ENCODE measurements around the gene SAMD1.

Gene SAMD1

DNA sequence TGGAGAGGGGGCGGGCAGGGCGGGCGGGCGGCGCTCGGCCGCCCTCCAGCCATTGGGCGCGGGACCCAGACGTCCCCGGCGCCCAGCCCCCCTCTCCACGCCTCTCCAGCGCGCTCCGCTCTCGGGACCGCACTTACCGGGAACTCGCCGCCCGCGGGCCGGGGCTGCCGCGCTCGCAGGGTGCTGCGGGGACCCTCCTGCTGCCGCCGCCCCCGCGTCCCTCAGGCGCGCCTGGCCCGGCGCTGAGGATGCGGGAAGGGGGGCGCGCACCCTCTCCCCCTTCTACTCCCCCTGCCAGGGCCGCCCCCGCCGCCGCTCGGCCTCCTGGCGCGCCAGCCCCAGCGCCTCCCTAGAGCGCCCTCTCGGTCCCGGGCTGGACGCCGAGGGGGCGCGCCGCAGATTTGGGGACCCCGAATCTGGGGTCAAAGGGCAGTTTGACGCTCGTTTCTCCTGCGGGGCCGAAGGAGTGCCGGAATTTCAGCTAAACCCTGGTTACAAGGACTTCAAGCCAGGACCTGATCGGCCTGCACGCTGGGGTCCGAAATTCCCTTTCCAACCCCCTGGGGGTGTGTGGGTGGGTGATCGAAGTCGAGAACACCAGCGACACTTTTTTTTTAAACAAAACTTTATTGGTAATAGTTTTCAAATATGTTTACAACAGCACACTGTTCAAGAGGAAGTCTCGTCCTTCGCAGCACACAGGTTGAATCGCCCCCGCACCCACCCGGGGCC is 696 bp upstream of the SAMD1 start:
- Histone ChIP-seq H3K9me3 (ENCODE audit: severe bottlenecking) (peaks cover 9% of the 10 kb centered on the region), H3K4me3 (ENCODE audit: low read depth, low read length) (peak overlapping the region; percentile 74), H3K27ac (peak overlapping the region; percentile 84), H3K36me3 (peaks cover 33% of the 10 kb centered on the region), H3K27me3 (ENCODE audit: insufficient read depth, low read depth, severe bottlenecking) (no peaks in the 10 kb centered on the region)
- TF ChIP-seq, protein P1, sequence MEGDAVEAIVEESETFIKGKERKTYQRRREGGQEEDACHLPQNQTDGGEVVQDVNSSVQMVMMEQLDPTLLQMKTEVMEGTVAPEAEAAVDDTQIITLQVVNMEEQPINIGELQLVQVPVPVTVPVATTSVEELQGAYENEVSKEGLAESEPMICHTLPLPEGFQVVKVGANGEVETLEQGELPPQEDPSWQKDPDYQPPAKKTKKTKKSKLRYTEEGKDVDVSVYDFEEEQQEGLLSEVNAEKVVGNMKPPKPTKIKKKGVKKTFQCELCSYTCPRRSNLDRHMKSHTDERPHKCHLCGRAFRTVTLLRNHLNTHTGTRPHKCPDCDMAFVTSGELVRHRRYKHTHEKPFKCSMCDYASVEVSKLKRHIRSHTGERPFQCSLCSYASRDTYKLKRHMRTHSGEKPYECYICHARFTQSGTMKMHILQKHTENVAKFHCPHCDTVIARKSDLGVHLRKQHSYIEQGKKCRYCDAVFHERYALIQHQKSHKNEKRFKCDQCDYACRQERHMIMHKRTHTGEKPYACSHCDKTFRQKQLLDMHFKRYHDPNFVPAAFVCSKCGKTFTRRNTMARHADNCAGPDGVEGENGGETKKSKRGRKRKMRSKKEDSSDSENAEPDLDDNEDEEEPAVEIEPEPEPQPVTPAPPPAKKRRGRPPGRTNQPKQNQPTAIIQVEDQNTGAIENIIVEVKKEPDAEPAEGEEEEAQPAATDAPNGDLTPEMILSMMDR (IDR thresholded peaks at IDR 0.05; ENCODE audit: low read depth, low read length) = 0 out of 2 replicates have a peak, but pooled peaks have one; percentile 19
- peak; percentile 55 for DNase-seq

DNA sequence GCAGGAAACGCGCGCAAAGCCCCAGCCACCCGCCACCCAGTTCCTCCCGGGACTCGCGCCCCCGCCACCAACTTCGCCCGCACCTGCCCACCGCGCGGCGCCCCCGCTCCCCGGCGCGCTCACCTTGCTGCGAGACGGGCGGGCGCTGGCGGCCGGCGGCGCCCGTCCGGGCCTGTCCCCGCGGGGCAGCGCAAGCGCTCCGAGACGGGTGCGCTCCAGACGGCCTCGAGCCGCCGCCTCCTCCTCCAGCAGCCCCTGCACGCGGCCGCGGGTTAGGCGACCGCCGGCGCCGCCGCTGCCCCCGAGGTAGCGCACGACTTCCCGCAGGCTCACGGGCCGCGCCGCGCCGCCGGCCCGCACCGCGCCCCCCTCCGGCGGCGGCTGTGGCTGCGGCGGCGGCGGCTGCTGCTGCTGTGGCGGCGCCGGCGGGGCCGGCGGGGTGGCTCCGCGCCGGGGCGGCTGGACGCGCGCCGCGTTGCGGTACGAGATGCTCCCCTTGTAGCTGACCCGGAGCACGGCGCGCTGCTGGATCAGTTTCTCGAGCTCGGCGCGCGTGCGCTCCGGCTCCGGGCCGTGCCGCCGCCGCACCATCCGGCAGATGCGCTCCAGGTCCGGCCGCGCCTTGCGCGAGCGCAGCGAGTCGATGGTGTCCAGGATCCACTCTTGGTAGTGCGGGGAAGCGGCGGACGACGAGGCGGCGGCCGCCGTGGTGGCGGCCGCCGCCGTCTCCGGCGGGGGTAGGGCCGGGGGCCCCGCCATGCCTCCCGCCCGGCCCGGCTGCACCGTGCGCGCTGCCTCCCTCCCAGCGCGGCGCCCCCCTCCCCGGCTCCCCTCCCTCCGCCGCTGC is 666 bp downstream of the SAMD1 start:
- DNase-seq = peak; percentile 60
- Histone ChIP-seq H3K4me3 (ENCODE audit: low read depth, low read length) (peak overlapping the region; percentile 56), H3K27me3 (ENCODE audit: insufficient read depth, low read depth, severe bottlenecking) (no peaks in the 10 kb centered on the region), H3K27ac (peak overlapping the region; percentile 95), H3K36me3 (peaks cover 35% of the 10 kb centered on the region), H3K9me3 (ENCODE audit: severe bottlenecking) (peaks cover 9% of the 10 kb centered on the region)
- TF ChIP-seq, protein P1 (IDR thresholded peaks at IDR 0.05; ENCODE audit: low read depth, low read length) = no peak

DNA sequence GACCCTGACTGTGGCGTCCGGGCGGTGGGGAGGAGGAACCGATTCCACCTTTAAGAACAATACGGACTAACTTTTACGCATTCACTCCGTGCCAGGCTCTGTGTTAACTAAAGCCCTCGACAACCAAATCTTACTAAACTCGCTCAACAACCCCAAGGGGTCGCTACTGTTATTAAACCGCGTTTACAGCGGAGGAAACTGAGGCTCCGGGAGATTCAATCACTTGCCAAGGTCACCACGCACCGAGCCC is 1.2 kb downstream of the SAMD1 start:
- peak overlapping the region; percentile 46 for H3K4me3 ChIP-seq (ENCODE audit: low read depth, low read length)
- H3K27me3 ChIP-seq (ENCODE audit: insufficient read depth, low read depth, severe bottlenecking) = no peaks in the 10 kb centered on the region
- TF ChIP-seq, protein P1 (IDR thresholded peaks at IDR 0.05; ENCODE audit: low read depth, low read length) = no peak
- peak overlapping the region; percentile 95; the same call in 1 of the 2 replicates for H3K27ac ChIP-seq
- peaks cover 9% of the 10 kb centered on the region for H3K9me3 ChIP-seq (ENCODE audit: severe bottlenecking)
- H3K36me3 ChIP-seq = peaks cover 35% of the 10 kb centered on the region
- peak; percentile 27 for DNase-seq

DNA sequence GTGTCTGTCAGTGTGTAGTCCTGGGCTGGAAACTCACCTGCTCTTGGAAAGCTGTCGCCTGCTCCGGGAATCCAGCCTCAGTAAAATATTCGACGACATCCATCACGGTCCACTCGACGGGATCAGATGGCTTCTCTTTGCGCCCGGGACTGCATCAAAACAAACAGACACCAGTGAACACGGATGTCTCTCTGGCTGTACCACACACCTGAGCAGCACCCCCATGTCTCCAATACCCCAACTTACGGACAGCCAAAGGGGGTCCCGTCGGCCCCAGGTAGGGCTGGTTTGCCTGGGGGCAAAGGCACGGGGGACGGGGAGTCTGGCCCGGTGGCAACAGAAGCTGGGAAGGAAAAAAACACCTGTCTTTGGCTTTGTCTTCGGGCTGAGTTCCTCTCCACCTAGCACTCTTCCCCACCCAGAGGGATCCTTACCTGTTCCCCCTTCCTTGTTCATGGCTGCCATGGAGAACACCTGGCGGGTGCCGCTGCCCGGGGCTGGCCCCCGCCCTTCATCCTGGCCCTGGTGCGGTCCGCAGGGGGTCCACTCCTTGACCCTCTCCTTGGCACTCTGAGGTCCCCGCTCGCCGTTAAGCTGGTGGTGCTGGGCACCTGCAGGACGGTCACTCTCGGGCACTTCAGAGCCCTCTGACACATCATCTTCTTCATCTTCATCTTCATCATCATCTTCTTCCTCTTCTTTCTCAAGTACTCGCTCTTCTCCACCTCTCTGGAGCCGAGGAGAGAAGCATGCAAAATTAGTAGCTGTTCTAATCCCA is 1.7 kb downstream of the SAMD1 start:
- Histone ChIP-seq H3K4me3 (ENCODE audit: low read depth, low read length) (peak overlapping the region; percentile 46), H3K9me3 (ENCODE audit: severe bottlenecking) (peaks cover 9% of the 10 kb centered on the region), H3K36me3 (peaks cover 35% of the 10 kb centered on the region), H3K27me3 (ENCODE audit: insufficient read depth, low read depth, severe bottlenecking) (no peaks in the 10 kb centered on the region), H3K27ac (no peak overlapping the region)
- DNase-seq = no peak
- TF ChIP-seq, protein P1 (IDR thresholded peaks at IDR 0.05; ENCODE audit: low read depth, low read length) = no peak

DNA sequence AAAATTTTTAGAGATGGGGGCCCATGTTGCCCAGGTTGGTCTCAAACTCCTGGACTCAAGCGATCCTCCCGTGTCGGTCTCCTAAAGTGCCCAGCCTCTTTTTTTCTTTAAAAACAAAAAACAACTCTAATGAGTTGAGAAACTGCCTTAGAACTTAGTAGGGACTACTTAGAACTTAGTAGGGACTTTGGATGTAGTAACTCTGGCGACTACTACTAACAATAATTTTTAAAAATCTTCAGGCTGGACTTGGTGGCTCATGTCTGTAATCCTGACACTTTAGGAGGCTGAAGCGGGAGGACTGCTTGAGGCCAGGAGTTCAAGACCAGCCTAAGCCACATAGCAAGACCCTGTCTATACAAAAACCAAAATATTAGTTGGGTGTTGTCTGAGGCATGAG is 4.5 kb downstream of the SAMD1 start:
- no peak for DNase-seq
- peaks cover 31% of the 10 kb centered on the region for H3K36me3 ChIP-seq
- H3K4me3 ChIP-seq (ENCODE audit: low read depth, low read length) = no peak overlapping the region
- no peak overlapping the region for H3K27ac ChIP-seq
- H3K27me3 ChIP-seq (ENCODE audit: insufficient read depth, low read depth, severe bottlenecking) = no peaks in the 10 kb centered on the region
- TF ChIP-seq, protein P1 (IDR thresholded peaks at IDR 0.05; ENCODE audit: low read depth, low read length) = no peak
- no peaks in the 10 kb centered on the region for H3K9me3 ChIP-seq (ENCODE audit: severe bottlenecking)
